Activated CD4-positive, alpha-beta T cell treated with anti-CD3 and anti-CD28 coated beads, Interleukin-2, amount 50 U/mL, for 48 hours (primary cell): ENCODE measurements around the gene MANEAL.
A peak's percentile ranks its signal among the peaks of the same experiment; 100 is the strongest.

ENCODE experiments used
- DNase-seq, 2 experiments: peaks; one replicate each; pipeline ENCODE4 v3.0.0-alpha.2; 2020

MANEAL gene

DNA sequence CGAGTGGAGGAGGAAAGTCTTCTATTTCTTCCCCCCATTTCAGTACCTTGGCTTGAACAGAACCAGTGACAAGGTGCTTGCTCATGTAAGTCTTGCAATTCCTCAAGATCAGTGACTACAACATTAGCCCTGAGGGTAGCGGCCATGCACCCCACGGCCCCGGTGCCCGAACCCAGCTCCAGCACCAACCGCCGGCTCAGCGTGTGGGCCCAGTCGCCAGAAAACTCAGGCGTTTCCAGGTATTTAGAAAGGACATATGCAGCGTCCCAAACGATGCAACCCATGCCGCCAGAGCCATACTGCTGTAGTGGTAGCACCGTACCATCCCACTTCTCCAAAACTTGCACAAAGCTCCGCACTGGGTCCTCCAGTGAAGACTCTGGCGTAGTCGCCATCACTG, 11.2 kb upstream of the MANEAL start:
- DNase-seq: no peak

DNA sequence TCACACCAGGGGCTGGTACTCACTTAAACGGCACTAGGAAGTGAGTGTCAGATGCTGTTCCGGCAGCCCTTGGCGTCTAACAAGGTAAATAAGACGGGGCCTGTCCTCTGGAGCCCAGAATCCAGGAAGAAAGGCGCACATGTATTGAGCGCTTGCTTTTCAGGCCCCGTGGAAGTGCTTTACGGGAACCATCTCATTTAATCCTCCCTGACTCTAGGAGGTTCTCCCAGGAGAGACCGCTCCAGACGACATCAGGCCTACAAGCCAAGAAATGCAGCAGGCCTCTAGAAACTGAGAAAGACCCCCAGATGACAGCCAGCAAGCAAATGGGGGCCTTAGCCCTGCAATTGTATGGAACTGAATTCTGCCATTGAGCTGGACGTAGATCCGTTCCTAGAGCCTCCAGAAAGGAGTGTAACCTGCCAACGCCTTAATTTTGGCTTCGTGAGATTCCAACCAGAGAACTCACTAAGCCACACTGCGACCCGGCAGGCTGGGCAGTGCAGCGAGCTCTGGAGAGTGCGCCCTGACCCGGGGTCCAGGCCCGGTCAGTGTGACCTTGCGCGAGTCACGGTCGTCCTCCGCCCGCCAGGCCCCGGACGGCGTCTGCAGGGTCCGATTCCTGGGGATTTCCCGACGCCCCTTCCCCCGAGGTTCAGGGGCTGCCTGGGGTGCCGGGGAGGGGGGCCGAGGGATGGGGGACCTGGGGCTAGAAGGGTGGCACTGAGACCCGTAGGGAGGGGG, 532 bp upstream of the MANEAL start:
- no peak for DNase-seq

DNA sequence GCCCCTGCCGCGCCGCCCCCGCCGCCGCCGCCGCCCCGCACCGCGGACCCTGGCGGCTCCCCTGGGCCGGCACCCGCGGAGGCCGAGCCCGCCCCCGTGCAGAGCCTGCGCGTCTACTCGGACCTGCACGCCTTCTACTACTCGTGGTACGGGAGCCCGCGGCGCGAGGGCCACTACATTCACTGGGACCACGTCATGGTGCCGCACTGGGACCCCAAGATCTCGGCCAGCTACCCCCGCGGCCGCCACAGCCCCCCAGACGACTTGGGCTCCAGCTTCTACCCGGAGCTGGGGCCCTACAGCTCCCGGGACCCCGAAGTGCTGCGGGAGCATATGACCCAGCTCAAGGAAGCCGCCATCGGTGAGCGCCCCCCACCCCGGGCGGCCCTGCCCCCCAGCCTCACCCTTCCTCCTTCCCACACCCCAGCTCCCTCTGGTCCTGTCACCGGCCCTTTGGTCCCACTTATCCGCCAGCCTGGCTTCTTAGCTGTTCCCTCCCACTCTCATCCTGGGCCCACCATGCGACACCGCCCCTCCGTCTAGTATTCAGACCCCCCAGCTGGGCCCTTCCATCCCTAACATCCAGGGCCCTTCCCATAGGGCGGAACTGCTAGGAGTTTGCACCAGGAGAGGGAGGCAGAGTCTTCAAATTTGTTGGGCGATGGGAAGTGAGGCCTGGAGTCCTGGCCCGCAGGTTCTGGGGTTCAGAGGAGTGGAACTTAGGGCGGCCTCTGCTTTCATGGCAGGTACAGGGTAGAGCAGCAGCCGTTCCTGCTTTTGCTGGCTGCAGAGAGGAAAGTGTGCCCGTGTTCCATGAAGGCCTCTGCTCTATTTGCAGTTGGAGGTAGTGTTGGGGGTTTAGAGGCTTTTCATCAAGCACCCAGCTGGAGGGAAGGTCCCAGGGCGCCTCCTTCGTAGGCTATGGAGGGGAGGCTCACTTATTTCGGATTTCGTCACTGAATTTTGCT, 1.0 kb downstream of the MANEAL start:
- DNase-seq: no peak

DNA sequence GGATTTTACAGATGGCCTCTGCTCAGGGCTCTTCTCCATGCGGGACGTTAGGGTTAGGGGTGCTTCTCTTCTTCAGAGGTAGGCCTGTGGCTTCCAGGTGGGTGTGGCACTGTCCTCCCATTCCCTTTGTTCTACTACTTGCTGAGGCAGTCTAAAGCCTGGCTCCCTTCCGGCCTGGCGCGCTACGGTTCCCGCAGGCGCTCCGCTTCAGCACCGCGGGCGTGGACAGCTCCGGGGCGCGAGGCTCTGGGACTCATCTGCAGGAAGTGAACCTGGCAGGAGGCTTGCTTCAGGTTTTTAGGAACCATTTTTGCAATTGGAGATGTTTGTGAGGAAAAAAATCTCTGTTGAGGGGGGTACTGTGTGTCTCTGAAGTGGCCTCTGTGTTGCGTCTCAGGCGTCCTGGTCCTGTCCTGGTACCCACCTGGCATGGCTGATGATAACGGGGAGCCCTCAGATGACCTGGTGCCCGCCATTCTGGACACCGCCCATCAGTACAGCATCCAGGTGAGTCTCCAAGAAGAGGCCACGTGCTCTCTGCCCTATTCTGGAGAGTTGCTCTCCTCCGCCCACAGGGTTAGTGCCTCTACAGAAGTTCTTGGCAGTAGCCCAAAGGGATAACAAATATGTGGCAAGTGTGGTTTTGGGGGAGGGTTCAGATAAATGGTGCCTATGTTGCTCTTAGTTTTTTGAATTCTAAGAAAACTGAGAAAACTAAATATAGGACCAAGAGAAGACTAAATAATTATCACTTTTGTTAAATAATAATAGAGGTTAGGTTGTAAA, 1.9 kb downstream of the MANEAL start:
- peak; percentile 58 to 61 for DNase-seq

DNA sequence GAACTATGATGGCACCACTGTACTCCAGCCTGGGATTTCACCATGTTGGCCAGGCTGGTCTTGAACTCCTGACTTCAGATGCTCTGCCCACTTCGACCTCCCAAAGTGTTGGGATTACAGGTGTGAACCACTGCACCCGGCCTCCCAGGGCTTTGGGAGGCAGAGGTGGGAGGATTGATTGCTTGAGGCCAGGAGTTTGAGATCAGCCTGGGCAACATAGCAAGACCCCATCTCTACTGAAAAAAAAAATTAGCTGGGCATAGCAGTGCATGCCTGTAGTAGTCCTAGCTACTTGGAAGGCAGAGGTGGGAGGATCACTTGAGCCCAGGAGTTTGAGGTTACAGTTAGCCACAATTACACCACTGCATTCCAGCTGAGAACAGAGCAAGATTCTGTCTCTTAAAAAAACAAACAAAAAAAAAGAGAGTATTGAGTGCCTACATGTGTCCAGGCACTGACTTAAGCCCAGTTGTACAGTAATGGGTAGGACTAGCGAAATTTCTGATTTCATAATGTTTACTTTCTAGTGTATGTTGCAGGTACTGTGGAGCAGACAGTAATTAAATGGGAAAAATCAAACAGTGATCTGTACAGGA, 4.2 kb downstream of the MANEAL start:
- no peak for DNase-seq

DNA sequence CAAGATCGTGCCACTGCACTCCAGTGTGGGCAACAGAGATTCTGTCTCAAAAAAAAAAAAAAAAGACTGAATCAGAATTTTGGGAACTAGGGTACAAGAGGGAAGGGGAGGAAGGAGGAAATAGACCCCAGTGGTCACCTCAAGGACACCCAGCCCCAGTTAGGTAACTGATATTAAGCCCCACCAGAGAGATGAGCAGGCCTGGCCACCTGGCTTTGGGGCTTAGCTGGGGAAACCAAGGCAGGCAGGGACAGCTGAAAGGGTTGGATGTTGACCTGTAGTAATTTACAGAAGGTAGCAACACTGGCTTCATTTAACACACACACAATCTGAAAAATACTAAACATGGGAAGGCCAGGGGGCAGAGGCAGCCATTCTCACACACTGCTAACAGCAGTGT, 8.8 kb downstream of the MANEAL start:
- no peak for DNase-seq

DNA sequence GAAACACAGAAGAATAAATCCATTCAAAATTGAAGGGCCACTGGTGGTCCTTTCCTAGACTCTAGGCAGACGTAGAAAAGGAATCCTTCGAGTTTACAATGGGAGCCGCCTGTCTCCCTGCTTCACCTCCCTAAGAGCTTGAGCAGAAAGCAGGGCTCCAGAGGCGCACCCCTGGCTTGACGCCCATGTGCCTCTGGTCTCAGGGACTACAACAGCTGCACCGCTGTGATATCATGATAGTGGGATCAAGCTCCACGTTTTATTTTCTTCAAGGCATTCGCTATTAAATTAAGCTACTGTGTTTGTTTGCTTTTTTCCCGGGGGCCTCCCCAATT, 13.5 kb downstream of the MANEAL start:
- DNase-seq: no peak

DNA sequence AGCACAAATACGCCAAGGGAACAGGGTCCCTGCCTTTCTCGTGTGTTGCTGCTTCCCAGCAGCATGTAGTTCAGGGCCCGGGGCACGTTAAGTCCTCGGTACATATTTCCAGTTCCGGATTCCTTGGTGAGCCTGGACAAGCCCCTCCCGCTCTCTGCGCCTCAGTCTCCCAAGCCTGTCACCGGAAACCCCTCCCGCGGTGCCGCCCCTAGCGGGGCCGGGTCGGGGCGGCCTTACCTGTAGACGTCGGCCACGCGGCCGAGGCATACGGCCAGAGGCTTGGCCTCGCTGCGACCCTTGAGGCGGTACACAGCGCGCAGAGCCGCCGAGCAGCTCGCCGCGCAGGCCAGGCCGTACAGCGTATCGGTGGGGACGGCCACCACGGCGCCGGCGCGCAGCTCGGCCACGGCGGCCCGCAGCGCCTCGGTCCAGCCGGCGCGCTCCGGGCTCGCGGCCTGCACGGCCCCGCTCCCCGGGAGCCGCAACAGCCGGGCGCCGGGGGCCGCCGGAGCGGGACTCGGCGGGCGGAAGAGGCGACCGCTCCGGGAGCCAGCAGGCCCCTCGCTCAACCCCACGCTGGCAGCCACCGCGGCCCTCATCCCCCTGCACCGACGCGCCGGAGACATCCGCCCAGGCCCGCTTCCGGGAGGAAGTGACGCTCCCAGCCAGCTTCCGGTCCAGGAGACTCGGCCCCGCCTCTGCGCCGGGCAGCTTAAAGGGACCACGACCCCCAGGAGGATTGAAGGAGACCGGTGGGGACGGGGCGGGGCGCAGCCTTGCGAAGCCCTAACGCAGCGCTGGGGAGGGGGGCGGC, 14.1 kb downstream of the MANEAL start, which contains the start of the genes C1orf122 and YRDC:
Gene C1orf122 (plus strand): TSS at position 236 of the 814 bp plus-strand sequence. CDS start 615 bp downstream, outside the sequence.
Gene YRDC (minus strand): TSS at position 654 of the 814 bp plus-strand sequence. CDS start 28 bp downstream, at position 626.
- DNase-seq: peak; percentile 95 to 96

DNA sequence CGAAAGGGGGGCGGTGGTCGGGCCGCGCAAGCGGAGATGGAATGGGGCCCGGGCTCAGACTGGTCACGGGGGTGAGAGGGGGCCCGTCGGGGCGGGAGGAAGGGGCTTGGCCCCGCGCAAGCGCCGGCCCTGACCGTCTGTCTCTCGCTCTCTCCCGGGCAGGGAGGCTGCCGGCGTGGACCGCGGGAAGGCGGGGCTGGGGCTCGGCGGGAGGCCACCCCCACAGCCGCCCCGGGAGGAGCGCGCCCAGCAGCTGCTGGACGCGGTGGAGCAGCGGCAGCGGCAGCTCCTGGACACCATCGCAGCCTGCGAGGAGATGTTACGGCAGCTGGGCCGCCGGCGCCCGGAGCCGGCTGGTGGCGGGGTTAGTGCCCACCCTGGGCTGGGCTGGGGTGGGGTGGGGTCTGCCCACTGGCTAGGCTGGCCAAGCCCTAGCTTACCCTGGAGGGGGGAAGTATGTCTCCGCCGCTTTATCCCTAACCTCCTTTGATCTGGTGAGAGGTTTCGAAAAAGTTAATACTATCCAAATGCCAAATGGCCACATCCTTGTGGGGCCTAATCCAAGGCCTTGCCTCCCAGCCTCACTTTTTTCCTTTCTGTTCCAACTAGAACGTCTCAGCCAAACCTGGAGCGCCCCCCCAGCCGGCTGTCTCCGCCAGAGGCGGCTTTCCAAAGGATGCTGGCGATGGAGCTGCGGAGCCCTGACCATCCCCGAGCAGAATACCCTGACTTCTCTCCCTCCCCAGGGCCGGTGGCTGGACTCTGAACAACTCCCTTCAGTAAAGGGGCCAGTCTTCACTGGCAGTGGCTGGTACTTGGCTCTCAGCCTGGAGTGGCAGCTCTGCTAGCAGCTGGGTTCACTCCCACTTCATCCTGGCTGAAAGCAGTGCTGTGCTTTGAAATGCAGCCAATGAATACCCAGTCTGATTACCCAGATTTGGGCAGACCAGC, 15.0 kb downstream of the MANEAL start:
- DNase-seq: peak; percentile 53 to 63

DNA sequence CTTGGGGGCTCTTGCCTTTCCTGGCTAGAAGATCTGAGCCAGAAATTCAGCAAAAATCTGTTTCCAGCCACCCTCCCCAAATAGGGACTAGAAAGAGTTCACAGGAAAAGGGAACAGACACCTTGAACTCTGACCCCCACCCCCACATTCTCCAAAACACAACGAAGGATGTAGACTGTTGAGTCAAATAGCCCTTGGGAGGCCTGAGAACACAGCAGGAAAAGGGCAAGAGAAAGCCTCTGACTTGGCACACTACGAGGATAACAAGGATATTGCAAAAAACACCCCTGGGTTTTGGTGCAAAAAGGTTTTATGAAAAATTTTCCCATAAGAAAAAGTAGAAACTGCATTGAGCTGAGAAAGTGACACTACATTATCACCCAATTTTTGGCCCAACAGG, 16.3 kb downstream of the MANEAL start:
- DNase-seq: no peak

DNA sequence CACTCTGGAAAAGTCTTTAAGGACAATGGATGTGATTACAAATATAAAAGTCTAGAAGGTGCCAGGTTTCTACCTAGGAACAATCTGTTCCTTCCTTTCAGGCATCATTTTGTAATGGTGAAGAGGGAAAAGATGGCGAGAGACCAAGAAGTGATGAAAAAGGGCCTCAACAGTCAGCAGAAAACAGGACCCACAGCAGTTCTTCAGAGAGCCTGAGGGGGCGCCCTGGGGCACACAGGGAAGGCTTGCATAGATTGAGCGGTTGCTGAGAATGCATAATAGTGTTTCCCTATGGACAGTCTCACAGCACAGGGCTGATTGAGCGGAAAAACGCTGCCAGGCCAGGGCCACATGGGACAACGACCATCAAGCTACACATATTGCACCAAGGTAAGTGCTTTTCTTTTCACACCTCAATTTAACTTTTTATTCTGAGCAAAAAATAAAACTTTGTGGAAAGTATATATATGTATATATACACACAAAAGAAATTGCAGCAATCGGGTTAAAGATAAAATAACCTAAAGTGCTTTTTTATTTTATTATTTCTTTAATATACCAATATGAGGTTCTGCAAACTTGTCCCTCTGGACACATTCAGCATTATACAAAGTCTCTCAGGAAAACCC, 17.5 kb downstream of the MANEAL start:
- DNase-seq: peak; percentile 64 to 75

DNA sequence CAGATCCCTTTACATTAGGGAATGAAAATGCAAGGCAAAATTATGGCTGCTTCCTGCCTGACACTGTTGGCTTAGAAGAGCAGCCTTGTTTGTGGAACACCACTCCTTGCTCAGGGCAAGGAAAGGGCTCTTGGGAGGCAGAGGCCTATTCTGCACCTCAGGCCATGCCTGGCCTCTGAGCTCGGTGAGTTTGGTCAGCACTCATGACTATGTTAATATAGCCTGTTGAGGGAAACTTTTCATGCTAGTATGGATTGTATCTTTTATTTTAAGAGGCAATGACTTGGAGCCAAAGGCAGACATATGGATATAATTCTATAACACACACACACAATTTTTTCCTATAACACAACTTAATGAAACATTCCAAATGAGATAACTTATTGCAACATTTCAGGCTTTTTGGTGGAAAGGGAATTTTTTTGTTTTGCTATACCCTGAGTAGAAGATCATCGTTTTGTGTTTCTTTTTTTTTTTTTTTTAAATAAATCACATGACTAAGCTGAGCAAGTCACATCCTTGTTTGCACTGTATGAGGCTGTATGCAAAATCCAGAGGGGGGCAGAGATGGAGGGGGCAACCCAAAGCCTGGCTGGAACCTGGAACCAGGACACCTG, 20.0 kb downstream of the MANEAL start:
- no peak for DNase-seq

DNA sequence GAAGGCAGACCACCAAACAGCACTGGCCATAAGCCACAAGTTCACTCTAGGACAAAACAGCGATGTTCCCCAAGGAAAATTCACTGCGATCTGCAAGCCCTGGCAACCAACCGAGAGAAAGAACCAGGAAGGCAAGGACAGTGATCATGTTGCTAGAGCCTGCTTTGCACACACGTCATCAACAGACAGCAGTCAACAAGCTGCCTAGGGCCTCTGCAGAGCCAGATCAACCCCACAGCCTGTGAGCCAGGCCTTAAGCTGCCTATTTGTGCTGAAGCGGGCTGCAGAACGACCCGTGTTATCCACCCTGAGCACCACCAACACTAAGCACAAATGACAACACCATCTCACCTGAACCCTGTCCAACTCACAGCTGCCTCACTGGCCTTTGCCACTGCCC, 20.6 kb downstream of the MANEAL start:
- no peak for DNase-seq

DNA sequence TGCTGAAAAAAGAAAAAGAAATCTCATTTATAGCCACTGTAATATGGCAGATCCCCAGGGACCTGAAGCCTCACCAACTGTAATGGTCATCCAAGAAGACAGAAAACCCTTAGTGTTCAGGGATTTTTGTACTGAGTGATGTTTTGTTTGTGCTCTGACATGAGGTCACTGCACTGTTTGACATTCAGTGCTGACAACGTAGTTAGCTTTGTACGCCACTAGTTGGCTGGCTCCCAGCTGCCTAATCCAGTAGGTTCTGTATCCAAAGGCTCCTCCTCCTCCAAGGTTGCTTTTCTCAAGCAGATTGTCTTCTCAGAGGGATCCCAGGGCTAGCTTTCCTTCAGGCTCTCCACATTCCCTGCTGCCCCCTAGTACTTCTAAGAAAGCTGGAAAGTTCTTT, 23.8 kb downstream of the MANEAL start:
- DNase-seq: no peak

DNA sequence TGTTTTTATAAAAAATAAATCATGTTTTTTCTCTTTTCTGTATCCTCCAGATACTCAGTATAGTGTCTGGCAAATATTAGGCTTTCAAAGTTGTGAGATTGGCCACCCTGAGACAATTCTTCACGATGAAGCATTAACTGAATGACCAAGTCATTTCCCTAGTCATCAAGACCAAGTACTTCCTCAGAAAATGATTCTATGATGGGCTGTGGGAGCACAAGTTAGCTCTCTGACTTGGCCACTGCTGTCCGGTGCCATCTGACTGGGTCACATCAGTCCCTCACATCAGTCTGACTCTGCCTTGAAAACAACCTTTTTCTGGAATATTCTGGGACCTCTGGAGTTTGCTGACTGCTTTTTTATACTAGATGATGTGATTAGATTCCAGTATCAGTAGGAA, 27.8 kb downstream of the MANEAL start:
- DNase-seq: no peak

DNA sequence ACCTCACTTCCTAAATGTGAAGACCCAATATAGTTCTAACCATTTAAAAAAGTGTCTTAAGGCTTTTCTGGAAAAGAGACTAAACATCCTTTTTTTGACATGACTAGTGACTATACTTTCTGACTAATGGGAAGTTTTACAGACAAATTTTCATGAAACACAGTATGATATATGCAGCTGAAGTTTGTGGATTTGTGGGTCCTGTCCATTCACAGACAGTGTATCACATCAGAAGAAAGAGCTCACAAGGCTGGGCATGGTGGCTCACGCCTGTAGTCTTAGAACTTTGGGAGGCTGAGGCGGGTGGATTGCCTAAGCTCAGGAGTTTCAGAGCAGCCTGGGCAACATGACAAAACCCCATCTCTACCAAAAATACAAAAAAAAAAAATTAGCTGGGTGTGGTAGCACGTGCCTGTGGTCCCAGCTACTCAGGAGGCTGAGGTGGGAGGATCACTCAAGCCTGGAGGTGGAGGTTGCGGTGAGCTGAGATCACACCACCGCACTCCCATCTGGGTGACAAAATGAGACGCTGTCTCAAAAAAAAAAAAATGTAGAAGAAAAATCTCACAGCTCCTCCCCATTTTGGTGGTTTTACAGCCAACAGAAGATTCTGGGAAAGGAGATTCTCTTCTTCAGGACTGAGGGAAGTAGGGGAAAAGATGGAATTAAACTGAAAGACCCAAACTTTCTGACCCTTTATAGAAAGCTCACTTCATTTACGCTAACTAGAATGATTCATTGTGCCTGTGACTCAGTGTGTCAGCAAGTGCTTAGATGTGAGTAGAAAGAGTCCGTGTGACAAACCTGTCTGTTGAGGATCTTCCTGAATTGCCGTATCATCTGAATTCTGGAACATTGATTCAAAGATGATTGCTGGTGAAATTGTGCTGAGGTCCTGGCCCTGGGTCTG, 29.5 kb downstream of the MANEAL start:
- DNase-seq: peak in 1 of 2 experiments; percentile 22

DNA sequence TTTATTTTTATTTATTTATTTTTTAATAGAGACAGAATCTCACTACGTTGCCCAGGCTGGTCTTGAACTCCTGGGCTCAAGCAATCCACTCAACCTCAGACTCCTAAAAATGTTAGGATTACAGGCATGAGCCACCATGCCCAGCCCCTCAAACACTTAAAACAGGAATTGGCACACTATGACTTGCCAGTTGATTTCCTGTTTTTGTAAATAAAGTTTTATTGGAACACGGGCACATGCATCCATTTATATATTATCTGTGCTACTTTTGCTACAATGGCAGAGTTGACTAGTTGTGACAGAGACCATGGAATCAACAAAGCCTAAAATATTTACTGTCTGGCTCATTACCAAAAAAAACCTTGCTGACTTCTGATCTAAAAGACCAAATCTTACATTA, 30.4 kb downstream of the MANEAL start:
- no peak for DNase-seq

DNA sequence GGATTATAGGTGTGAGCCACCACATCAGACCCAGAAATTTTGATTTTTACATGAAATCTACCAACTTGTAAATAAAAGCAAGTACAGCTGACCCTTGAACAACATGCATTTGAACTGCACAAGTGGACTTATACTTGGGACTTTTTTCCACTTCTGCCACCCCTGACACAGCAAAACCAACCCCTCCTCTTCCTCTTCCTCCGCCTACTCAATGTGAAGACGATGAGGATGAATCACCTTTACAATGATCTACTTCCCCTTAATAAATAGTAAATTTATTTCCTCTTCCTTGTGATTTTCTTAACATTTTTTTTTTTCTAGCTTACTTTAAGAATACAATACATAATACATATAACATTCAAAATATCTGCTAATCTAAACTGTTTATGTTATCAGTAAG, 31.9 kb downstream of the MANEAL start:
- no peak for DNase-seq
